Erythroblast (primary cell): ENCODE results near the gene CMA1.
"Not testable (repeated sequence)": the region's sequence is repeated elsewhere in the genome, so short reads cannot be mapped to it uniquely, and the experiment has no call there.

Experiments
- GATA1 ChIP-seq: IDR thresholded peaks from 2 replicates; pipeline ENCODE4 v1.6.1; 2011; ENCODE audit warnings: low read depth, mild to moderate bottlenecking, control low read depth, low read length, moderate library complexity
- POLR2A ChIP-seq: IDR thresholded peaks from 2 replicates; pipeline ENCODE4 v1.6.1; 2011; ENCODE audit warnings: mild to moderate bottlenecking, low read length

DNA sequence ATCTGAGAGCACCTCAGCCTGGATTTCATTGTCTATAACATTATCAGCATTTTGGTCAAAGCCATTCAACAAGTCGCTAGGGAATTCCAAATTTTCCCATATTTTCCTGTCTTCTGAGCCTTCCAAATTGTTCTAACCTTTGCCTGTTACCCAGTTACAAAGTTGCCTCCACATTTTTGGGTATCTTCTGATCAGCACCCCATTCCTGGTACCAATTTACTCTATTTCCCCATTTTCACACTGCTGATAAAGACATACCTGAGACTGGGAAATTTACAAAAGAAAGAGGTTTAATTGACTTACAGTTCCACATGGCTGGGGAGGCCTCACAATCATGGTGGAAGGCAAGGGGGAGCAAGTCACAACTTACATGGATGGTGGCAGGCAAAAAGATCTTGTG, 41.0 kb upstream of the CMA1 start:
- TF ChIP-seq POLR2A, GATA1: not testable (repeated sequence)
